ENCODE results near the gene PIN4. TPM values are rescaled to one million over a fixed set of nuclear protein-coding genes. Genes with fewer than 3 reads are reported as not detected.

PIN4 gene
- total and polyA plus RNA-seq, 2 donors (not counting 3 experiments of a cell fraction or from before 2014, with no cell fraction given) = 4.5 to 10.4 TPM

DNA sequence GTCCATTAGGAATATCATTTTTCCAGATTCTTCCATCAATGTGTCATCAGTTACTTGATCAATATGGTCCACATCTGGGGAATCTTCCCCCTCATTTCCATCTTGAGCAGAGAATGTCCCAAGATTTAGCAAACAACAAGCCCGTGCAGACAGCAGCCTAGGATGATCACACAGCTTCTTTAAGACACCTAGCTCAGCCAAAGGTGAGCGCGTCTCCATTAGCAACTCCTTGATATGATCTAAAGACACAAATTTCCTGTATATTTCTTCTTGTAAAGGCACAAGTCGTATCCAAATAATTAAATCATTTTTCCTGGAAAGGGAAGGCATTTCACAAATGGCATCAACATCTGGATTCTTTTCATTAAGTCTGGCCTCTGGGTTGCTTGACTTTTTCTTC lies 25.8 kb downstream of the PIN4 start:
- CTCF ChIA-PET = no interaction called here
- Histone ChIP-seq H3K4me1 (ENCODE audit: control insufficient read depth, extremely low read depth, insufficient read depth, low read length) (peaks cover 8% of the 10 kb centered on the region), H3K4me3 (replicated peaks in 1 of 3; ENCODE audit: insufficient read depth in 1 of 3, low read depth in 1 of 3, low read length in 3 of 3) (no peak overlapping the region), H3K27ac (ENCODE audit: insufficient read depth, low read depth, low read length) (no peak overlapping the region), H4K20me1 (replicated peaks; ENCODE audit: control insufficient read depth, extremely low read depth, insufficient read depth, low read length) (no peaks in the 10 kb centered on the region), H3K9me3 (replicated peaks; ENCODE audit: control insufficient read depth, insufficient read depth, low read length) (no peaks in the 10 kb centered on the region), H3K27me3 (ENCODE audit: control insufficient read depth in 2 of 2, insufficient read depth in 2 of 2, low read length in 2 of 2) (no peaks in the 10 kb centered on the region), H3K36me3 (ENCODE audit: control insufficient read depth in 2 of 2, extremely low read depth in 1 of 2, insufficient read depth in 2 of 2, low read length in 2 of 2) (peaks cover 3% of the 10 kb centered on the region in 2 experiments), H3K9ac (replicated peaks; ENCODE audit: extremely low read depth, insufficient read depth, low read length) (no peak overlapping the region), H3K9me1 (replicated peaks; ENCODE audit: control insufficient read depth, extremely low read depth, insufficient read depth, low read length) (no peaks in the 10 kb centered on the region), H3K79me2 (ENCODE audit: control insufficient read depth, insufficient read depth, low read length) (no peaks in the 10 kb centered on the region), H3K4me2 (ENCODE audit: insufficient read depth, low read length) (no peak overlapping the region), H2AFZ (ENCODE audit: low read depth, low read length) (no peak overlapping the region)
- FAIRE-seq (no peak), DNase-seq (ENCODE audit: low read depth, low spot score) (no peak)
- BruUV-seq (replicated peaks) = no TSS peak
- TF ChIP-seq JUN (IDR thresholded peaks at IDR 0.05; ENCODE audit: borderline replicate concordance, insufficient read depth, insufficient read length, low read depth) (no peak), MAX (IDR thresholded peaks at IDR 0.05; ENCODE audit: insufficient read depth, insufficient read length) (no peak), GATA2 (IDR thresholded peaks at IDR 0.05; ENCODE audit: insufficient read depth, insufficient read length, low read depth, low read length) (no peak), MYC (IDR thresholded peaks at IDR 0.05; ENCODE audit: low read depth, low read length) (no peak), POLR2A (IDR thresholded peaks at IDR 0.05; ENCODE audit: low read depth, low read length) (no peak), FOS (IDR thresholded peaks at IDR 0.05; ENCODE audit: borderline replicate concordance, insufficient read depth, low read length) (no peak), EZH2 (IDR thresholded peaks at IDR 0.05; ENCODE audit: borderline replicate concordance, low read depth, low read length, severe bottlenecking) (no peak), POLR2AphosphoS5 (IDR thresholded peaks at IDR 0.05; ENCODE audit: insufficient read depth, low read depth, low read length) (no peak)
- TF ChIP-seq, protein P1, sequence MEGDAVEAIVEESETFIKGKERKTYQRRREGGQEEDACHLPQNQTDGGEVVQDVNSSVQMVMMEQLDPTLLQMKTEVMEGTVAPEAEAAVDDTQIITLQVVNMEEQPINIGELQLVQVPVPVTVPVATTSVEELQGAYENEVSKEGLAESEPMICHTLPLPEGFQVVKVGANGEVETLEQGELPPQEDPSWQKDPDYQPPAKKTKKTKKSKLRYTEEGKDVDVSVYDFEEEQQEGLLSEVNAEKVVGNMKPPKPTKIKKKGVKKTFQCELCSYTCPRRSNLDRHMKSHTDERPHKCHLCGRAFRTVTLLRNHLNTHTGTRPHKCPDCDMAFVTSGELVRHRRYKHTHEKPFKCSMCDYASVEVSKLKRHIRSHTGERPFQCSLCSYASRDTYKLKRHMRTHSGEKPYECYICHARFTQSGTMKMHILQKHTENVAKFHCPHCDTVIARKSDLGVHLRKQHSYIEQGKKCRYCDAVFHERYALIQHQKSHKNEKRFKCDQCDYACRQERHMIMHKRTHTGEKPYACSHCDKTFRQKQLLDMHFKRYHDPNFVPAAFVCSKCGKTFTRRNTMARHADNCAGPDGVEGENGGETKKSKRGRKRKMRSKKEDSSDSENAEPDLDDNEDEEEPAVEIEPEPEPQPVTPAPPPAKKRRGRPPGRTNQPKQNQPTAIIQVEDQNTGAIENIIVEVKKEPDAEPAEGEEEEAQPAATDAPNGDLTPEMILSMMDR (IDR thresholded peaks at IDR 0.05; ENCODE audit: extremely low read depth in 1 of 2, insufficient read depth in 1 of 2, low read depth in 1 of 2, low read length in 2 of 2) = no peak
- intact Hi-C loops (cut with micrococcal nuclease) (no loop called here), dilution Hi-C loops (cut with MboI; ENCODE audit: extremely low pct_ligation_motif_present, low sequenced_read_pairs) (no loop called here)
- POLR2A ChIA-PET = no interaction called here

All from endothelial cell of umbilical vein (primary cell).